ENCODE results near the gene NDNF.

Gene NDNF, protein sequence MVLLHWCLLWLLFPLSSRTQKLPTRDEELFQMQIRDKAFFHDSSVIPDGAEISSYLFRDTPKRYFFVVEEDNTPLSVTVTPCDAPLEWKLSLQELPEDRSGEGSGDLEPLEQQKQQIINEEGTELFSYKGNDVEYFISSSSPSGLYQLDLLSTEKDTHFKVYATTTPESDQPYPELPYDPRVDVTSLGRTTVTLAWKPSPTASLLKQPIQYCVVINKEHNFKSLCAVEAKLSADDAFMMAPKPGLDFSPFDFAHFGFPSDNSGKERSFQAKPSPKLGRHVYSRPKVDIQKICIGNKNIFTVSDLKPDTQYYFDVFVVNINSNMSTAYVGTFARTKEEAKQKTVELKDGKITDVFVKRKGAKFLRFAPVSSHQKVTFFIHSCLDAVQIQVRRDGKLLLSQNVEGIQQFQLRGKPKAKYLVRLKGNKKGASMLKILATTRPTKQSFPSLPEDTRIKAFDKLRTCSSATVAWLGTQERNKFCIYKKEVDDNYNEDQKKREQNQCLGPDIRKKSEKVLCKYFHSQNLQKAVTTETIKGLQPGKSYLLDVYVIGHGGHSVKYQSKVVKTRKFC

DNA sequence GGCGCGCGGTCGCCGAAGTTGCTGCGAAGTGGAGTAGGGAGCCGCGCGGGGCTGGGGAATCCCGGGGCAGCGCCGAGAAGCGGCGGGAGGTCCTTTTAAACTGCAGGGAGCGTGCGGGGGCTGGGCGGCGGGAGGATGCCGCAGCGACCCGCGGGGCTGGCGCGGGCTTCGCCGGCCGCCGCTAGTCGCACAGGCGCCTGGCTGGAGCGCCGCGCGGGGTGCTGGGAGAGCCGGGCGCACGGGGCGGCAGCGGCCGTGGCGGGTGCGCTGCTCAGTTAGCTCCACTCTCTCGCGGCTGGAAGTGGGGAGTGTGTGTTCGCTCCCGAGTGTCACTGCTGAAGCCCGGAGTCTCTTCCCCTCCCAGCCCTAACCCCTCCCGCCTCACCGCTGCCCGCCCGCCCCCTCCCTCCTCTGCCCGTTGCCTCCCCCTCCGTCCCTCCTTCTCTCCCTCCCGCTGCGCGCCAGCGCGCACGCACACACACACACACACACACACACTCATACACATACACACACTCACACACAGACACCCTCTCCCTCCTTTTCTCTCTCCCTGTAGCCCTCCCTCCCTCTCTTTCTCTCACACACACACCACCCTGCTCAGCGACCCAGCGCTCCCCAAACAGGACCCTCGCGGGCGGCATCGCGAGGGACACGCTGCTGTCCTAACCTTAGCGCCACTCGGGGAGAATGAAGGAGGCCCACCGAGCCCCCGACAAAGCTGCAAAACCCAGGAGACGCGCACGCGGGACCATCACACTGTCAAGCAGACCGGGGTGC is at the start of gene NDNF:
Gene NDNF, minus strand, starts transcription at position 312 of the 780 bp plus-strand sequence. CDS start 26,698 bp downstream, outside the sequence.
- DNase-seq, result no peak

DNA sequence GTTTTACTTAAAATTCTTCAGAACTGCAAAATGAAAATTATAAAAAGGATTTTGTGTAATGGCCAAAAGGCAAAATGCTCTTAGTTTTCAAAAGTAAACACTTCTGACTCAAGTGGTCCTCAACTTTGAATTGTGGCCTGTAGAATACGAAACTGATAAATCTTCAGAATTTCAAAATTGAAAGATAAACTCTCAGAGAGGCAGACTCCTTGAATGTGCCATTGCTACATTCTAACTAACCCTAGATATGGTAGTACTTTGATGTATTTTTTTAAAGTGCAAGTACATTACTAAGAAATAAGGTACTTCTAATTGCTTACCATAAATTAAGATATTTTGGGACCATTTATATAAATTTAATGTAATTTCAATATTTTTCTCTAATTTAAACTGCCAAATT is 47.4 kb upstream of the NDNF start:
- no peak for DNase-seq

DNA sequence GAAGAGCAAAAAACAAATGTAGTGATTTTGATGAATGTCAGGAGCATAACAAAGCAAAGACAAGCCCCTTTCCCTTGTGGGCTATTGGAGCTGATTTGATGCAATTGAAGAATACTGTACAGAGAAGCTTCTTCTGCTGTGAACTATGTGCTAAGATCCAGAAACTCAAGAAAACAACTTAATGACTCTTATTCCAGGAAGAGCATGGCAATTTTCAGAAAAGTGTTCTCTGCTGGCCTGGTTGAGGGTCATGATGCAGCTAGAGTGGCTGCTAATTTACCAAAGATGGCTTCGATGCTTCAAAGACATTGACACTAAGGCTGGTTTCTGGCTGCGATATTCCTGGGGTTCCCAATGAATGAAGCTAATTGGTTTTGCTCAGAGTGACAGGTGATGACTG is 46.0 kb upstream of the NDNF start:
- DNase-seq, result no peak

DNA sequence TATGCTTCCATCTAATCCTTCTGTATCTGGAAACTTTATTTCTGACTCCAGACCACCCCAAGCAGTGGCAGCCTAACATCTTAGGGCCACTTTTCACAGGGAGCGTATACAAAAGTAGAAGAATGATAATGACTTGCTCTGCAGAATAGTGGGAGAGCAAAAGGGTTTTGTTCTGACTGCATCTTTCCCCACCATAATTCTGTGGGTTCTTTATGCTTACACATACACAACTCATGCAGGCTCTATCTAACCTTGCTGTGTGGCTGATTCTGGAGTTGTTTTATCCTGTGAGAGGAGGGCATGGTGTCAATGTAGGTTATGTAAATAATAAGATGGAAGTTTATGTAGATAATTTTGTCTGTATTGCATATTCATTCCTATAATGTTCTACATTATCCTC is 42.4 kb upstream of the NDNF start:
- no peak for DNase-seq

DNA sequence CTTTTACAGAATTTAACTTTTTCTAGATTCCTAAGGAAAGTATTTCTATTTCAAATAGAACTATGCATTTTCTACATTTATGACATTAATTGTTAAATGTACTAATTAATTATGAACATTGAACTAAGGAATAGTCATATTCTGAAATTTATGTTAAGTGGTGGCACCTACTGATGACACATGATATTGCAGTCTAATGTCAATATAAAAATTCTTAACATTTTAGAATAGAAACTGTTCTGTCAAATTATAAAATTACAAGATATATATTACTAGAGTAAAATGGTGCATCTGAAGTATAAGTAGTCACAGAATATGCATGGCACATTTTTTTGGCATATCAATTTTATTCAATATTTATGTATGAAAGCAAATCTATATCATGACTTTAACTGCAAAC is 40.2 kb upstream of the NDNF start:
- no peak for DNase-seq

DNA sequence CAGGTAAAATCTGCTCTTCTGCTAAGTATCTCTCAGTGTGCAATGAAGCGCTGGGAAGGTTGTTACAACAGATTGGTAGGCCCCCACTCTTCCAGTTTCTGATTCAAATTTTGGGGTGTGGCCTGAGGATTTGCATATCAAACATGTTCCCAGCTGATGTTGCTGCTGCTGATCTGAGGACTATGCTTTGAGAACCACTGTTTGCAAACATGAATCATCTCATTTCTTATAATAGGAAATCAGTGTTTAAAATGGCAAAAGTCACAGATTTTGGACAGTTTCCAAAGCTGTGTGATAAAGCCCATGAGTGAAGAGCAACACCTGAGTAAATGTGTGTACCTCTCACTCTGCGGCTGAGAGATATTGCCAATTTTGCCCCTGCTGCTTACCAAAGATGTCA is 36.2 kb upstream of the NDNF start:
- DNase-seq, result peak; percentile 55

DNA sequence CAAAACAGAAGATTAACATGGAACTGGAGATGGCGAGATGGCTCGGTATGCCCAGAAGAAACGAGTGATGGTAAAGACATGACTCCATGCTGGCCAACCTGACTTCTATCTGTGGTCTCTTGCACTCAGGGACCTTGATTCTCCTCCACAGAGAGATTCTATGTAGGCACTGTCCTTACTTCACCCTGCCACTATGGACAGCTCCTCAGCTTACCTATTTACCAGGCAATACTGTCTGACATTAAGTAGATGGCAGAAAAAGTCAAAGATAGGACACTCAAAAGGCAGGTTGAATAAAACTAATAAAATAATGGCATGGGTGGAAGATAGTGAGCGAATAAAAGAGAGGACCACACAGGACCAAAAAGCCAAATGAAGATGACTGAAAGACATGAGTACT is 35.2 kb upstream of the NDNF start:
- DNase-seq, result no peak

DNA sequence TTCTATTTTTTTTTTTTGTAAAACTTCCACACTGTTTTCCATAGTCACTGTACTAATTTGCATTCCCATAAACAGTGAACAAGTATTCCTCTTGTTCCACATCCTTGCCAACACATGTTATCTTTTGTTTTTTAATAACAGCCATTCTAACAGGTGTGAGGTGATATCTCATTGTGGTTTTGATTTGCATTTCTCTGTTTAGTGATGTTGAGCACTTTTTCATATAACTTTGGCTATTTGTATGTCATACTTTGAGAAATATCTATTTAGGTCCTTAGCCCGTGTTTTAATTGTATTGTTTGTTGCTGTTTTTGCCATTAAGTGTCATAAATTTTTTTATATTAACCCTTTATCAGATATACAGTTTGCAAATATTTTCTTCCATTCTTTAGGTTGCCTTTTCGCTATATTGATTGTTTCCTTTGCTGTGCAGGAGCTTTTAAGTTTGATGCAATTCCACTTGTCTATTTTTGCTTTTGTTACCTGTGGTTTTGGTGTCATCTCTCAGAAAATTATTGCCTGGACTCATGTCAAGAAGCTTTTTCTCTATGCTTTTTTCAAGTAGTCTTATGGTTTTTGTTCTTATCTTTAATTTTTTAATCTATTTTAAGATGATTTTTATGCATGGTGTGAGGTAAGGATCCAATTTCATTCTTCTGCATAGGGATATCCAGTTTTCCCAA is 27.9 kb upstream of the NDNF start:
- DNase-seq, result peak; percentile 20

DNA sequence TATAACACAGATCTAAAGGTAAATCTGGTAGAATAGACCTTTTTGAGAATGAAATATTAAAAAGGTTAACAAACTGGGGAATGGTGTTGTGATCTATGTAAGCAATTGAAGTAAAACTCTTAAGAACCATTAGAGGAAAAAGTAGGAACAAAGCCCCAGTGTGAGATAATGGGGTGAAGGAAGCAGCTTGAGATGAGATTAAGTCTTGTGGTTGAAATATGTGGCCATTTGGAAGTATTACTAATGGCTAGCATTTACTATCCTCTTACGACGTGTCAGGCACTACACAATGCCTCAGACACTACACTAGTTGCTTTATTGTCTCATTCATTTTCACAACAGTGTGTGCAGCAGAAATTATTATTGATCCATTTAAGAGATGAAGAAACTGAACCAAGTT is 25.9 kb upstream of the NDNF start:
- DNase-seq, result no peak

DNA sequence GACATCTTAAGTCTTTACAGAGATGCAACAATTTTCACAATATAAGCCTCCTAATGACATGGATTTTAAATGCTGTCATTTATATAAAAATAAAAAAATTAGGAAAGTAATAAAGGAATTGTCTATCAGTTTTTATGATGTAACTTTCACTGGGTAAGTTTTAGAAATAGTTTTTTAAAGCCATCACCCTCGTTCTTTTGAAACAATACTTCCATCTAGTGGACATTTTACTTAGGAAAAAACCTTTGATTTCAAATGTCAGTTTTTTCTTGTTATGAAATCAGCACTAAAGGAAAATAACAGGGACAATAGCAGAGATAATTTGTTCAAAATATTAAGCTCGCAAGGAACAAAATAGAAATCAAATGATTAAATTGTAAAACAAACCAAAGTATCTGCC is 24.3 kb upstream of the NDNF start:
- no peak for DNase-seq

DNA sequence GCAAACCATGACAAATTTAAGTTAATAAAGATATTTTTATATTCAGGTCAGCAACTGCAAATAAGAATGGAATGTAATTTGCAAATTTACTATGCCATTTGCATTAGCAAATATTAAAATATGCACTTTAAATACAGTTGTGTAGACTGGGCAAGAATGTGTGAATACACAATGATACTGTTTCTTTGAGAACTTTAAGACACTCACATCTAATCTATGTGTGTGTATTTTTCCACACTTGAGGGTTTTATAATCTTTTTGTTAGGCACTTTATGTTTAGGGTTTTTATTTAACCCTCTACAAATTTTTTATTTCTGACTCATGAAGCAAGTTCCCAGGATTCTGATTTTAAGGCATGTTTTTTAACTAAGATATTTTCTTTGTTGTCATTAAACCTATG is 23.9 kb upstream of the NDNF start:
- peak; percentile 6 for DNase-seq

DNA sequence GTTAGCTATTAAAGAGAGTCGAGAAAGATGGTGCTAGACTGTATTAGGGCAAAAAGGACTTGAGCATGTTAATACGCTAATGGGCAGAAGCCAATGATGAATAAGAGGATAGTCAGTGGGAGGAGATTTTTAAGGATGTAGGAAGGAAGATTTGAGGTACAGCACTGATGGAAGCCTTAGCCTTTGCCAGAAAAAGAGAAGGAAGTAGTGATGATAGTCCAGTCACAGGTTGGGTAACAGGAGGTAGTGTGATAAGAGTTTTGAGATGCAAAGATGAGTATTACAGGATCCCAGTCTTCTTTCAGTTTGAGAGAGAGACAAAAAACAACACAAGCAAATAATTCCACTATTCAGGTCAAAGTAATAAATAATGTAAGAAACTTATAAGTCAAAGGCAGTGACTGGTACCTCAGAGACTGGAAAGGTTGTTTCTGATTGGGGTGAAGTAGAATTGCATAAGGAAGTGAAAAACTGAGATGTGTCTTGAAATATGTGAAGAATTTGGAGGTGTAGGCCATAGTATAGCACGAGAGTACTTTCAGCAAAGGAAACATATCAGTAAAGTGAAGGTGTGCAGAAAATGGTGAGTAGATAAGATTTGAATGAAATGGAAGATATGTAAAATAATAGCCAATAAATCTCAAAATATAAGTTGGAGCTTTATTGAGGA is 22.1 kb upstream of the NDNF start:
- DNase-seq, result no peak

DNA sequence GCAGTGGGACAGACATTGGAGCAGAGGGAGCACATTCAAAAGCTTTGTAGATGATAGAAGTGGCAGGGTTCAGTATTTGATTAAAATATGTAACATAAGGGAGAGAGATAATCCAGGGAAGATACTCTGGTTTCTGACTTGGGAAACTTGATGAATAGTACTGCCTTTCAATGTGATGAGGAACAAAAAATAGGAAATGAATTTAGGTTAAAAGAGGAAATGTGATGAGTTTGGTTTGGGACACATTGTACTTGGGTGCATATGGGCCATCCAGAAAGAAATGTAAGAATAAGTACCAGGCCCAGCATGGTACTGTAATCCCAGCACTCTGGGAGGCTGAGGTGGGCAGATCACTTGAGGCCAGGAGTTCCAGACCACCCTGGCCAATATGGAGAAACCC is 20.9 kb upstream of the NDNF start:
- no peak for DNase-seq

DNA sequence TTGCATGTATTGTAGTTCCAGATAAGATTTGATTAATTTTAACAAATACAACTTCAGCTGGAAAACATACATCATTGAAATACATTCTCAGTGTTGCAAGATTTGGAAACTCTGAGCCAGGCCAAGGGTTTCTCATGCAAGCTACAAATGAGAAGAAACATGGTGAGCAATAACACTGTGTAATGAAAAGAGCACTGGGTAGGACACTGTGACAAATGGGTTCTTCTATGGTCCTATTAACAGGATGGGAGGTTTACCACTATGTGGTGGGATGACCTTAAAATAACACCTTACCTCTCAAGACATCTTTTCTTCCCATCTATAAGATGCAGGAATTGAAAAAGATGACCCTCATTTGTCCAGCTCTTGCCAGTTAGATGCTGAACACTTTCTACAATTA is 19.6 kb upstream of the NDNF start:
- DNase-seq, result no peak

DNA sequence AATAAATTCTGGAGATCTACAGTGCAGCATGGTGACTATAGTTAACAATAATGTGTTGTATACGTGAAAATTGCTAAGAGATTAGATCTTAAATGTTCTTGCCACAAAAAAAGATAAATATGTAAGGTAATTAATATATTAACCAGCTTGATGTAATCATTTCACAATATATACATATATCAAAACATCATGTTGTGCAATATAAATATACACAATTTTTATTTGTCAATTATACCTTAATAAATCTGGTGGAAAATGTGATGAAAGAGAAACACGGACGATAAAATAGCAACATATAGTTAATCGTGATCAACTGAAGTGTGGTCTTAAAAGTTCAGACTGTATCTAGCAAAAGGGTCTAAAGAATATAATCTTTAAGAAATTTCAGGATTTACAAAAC is 16.5 kb upstream of the NDNF start:
- DNase-seq, result no peak

DNA sequence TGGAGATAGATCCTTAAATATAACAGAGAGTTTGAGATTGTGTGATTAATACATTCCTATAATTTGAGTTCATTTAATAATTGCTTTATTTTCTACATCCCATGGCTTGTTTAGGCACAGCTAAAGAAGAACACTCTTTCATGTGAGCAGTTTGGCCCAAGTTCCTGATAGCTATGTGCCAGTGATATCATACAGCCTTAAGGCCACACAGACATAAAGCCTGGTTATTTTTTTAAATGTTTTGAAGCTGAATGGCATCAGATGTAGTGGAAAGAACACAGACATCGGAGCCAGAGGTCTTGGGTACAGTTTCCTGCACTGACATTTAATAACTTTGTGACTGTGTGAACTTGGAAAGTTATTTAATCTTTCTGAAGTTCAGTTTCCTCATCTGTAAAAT is 7.0 kb upstream of the NDNF start:
- no peak for DNase-seq

DNA sequence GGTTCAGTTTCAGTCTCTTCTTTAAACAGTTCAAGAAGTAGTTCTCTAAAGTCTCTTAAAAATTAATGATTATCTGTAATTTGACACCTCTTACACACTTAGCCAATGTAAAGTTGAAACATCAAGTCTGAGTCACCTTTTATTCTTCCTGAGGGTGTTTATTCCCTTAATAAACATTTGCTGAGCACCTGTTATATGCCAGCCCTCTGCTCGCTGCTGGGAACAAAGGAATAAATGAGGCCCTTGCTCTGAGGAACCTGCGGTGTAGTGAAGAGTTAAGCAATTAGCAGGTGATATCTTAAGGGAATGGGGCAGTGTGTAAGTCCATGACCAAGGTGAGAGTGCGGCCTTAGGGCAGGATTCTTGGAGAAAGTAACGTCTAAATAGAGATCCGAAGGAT is 5.2 kb upstream of the NDNF start:
- DNase-seq, result no peak

DNA sequence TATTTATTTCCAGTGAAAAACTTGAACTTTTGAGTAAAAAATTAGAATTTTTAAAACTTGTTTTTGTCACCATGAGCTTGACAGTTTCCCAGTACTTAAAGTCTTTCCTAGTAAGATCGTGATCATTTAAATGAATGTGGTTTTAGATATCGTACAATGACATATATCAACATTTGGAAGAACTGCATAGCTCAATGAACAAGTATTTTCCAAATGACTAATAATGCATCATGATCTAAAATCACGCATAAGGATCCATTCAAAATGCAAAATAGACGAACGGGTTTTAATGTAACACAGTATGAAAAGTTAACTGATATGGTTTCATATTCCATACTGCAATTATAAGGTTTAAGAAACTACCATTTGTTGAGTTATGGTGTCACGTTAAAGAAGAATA is 4.1 kb upstream of the NDNF start:
- no peak for DNase-seq

DNA sequence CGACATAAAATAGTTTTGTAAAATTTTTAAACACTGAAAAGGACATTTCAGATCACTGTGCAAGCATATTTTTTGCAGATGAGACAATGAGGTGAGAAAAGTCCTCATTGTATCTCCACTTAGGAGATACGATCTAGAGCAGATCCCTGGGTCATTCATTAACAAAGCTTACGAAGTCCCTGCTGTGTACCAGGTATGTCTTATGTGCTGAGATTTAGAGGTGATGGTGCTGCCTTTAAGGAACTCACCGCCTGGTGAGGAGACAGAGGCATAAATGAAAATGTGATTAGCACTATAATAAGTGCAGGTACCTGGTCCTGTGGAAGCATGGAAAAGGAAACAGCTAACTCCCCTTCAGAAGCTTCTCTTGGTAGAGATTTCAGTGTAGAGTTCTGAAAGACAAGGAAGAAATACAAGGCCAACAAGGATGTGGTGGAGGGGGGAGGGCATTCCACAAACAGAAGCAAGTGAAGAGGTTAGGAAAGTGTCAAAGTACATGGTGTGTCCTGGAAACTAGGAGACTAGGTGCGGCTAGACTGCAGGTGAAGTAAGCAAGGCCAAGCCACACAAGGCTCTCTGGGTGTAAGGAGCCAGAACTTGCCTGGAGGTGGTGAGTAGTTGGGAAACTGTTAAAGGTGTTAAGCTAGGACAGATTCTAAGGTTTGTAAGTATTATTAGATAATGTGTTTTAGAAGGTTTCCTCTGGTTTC is 1.5 kb upstream of the NDNF start:
- no peak for DNase-seq

DNA sequence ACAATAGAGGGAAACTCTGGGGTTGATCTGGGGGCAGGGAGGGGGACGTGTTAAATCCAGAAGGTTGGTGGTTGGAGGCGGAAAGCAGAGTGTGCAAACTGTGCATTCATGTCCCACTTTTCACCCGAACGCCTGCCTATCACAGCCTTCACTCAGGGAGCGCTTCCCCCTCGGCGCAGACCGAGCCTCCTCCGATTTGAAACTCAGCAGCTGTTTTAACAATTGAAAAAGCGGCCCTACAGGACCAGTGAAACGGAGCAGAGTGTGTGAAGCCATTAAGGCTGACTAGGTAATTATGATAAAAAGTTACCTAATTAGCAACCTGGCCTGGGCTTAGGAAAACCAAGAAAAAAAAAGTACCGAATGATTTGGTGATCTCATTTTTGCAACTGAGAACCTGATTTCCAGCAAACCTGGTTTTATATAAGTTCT is 685 bp upstream of the NDNF start:
- no peak for DNase-seq

DNA sequence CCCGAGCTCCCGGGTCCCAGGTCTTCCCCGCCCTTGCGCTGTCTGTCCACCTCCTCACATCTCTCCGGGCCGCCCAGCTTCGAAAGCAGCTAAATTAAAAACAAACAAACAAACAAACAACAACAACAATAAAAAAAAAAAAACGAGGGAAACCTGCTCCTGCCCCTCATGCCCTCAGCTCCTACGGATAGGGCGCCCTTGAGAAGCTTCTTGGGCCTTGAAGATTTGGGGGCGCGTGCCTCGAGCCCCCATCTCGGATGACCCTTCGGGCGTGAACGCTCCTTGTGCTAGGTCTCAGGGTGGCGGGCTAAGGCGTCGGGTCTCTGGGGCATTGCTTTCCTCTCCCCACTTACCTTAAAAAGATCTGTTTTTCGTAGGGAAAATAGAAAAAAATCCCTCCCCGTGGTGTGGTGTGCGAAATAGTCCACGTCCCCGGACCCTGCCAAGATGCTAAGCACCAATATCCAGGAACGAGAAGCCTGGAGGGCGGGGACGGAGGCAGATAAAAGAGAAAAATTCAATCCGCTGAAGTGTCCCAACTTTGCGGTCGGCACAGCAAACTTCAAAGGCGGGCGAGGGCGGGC is 603 bp downstream of the NDNF start:
- DNase-seq, result no peak

All from NCI-H526 treated with DMSO at 0.1 percent for 48 hours (cell line).